Measurements from ENCODE around the gene OLFML1.

- TF ChIP-seq, protein P1, sequence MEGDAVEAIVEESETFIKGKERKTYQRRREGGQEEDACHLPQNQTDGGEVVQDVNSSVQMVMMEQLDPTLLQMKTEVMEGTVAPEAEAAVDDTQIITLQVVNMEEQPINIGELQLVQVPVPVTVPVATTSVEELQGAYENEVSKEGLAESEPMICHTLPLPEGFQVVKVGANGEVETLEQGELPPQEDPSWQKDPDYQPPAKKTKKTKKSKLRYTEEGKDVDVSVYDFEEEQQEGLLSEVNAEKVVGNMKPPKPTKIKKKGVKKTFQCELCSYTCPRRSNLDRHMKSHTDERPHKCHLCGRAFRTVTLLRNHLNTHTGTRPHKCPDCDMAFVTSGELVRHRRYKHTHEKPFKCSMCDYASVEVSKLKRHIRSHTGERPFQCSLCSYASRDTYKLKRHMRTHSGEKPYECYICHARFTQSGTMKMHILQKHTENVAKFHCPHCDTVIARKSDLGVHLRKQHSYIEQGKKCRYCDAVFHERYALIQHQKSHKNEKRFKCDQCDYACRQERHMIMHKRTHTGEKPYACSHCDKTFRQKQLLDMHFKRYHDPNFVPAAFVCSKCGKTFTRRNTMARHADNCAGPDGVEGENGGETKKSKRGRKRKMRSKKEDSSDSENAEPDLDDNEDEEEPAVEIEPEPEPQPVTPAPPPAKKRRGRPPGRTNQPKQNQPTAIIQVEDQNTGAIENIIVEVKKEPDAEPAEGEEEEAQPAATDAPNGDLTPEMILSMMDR (IDR thresholded peaks at IDR 0.05; ENCODE audit: insufficient read depth, low read length): no peak
- TF ChIP-seq REST (IDR thresholded peaks at IDR 0.05; ENCODE audit: insufficient replicate concordance, low read depth) (no peak), POLR2AphosphoS5 (IDR thresholded peaks at IDR 0.05; ENCODE audit: low read depth) (no peak)
Measured at GRCh38 chr11:7525424-7525823, 40.1 kb downstream of the OLFML1 start.

Measured in HL-60 (cell line).